Upper lobe of left lung (tissue), 6 donors: ENCODE measurements around the gene PLCL2. TPM values are rescaled to one million over a fixed set of nuclear protein-coding genes. Genes with fewer than 3 reads are reported as not detected.

Source experiments
- ATAC-seq, 2 donors: fragments of 200-7000 bp; cut with Tn5 transposase; one replicate each; pipeline ENCODE4 v1.9.1; 2022; ENCODE audit warnings: mild to moderate bottlenecking in 2 of 2, moderate library complexity in 2 of 2; ENCODE audit not compliant: low FRiP score in 2 of 2
- DNase-seq, 2 donors: peaks; one replicate each; pipeline ENCODE4 v3.0.0-alpha.2; 2019 to 2020
- H3K27ac ChIP-seq, 4 donors: fragments of 200-600 bp; sonication (generic); one replicate each; pipeline ENCODE4 v1.5.1; 2016 to 2019
- H3K27me3 ChIP-seq, 4 donors: fragments of 200-600 bp; sonication (generic); one replicate each; pipeline ENCODE4 v1.5.1; 2017 to 2019
- H3K36me3 ChIP-seq, 4 donors: fragments of 200-600 bp; sonication (generic); one replicate each; pipeline ENCODE4 v1.5.1; 2016 to 2019
- H3K4me1 ChIP-seq, 4 donors: fragments of 200-600 bp; sonication (generic); one replicate each; pipeline ENCODE4 v1.5.1; 2018 to 2019
- H3K4me3 ChIP-seq, 4 donors: fragments of 200-600 bp; sonication (generic); one replicate each; pipeline ENCODE4 v1.5.1; 2017 to 2019; ENCODE audit warnings: mild to moderate bottlenecking in 2 of 4, moderate library complexity in 1 of 4
- H3K9me3 ChIP-seq, 4 donors: fragments of 200-600 bp; sonication (generic); one replicate each; pipeline ENCODE4 v1.5.1; 2018 to 2019
- CTCF ChIP-seq, 6 experiments: fragments of 450-650 bp in 4 of 6; fragments of 200-600 bp in 2 of 6; sonication (generic) in 2 of 6; IDR thresholded peaks; one replicate each; pipeline ENCODE4 v1.5.1; 2016 to 2019; ENCODE audit warnings: antibody characterized with exemption in 6 of 6
- EP300 ChIP-seq, 4 donors: sonication (generic); formaldehyde crosslinking; IDR thresholded peaks; one replicate each; pipeline ENCODE4 v1.5.1; 2017; ENCODE audit warnings: antibody characterized with exemption in 4 of 4, control low read depth in 2 of 4
- POLR2A ChIP-seq, 4 donors: fragments of 450-650 bp; IDR thresholded peaks; one replicate each; pipeline ENCODE4 v1.5.1; 2016 to 2017; ENCODE audit warnings: antibody characterized with exemption in 4 of 4, mild to moderate bottlenecking in 2 of 4
- POLR2AphosphoS5 ChIP-seq, 2 donors: sonication (generic); formaldehyde crosslinking; IDR thresholded peaks; one replicate each; pipeline ENCODE4 v1.5.1; 2017; ENCODE audit warnings: antibody characterized with exemption in 2 of 2
- WGBS, 2 donors: methylation state at CpG; one replicate each; pipeline ENCODE4 v1.1.5; 2017 to 2018; 5-methylcytosine and 5-hydroxymethylcytosine counted together
- total RNA-seq, 6 donors: library from RNA; depleted of rRNA in 4 of 6; stranded (reverse); fragments of >200 nt in 4 of 6; gene quantifications; one replicate each; pipeline versions ENCODE4 v1.1.0 to v1.2.1, GENCODE V29; 2016 to 2021
- donor health status: DM: no; HTN: no; CAD: no; lungs with moderate emphysema.
- donor health status: DM: no; HTN: yes; CAD: no; lungs with severe emphysema.

PLCL2 gene
- total RNA-seq, 6 donors from 2014 or later, result 6.5 to 15.8 (median 10.7) TPM

- H3K4me3 ChIP-seq, result no peak overlapping the region
- ATAC-seq (no peak), DNase-seq (no peak)
- WGBS, 2 donors, result 59 to 74% methylated on average over 2 of the region's 2 CpGs
- TF ChIP-seq EP300 (IDR thresholded peaks at IDR 0.05) (no peak), POLR2A (IDR thresholded peaks at IDR 0.05) (no peak), CTCF (IDR thresholded peaks at IDR 0.05) (no peak), POLR2AphosphoS5 (IDR thresholded peaks at IDR 0.05) (no peak)
- peaks cover 0 to 9% (median 0%) of the 10 kb centered on the region in 4 donors for H3K4me1 ChIP-seq
- no peaks in the 10 kb centered on the region for H3K36me3 ChIP-seq
- H3K27ac ChIP-seq, result no peak overlapping the region
- no peaks in the 10 kb centered on the region for H3K9me3 ChIP-seq
- no peaks in the 10 kb centered on the region for H3K27me3 ChIP-seq
Observed at GRCh38 chr3:16936233-16936632, 51.5 kb downstream of the PLCL2 start.

GRCh38 chr3:16936676-16937230 lies 52.0 kb downstream of the PLCL2 start:
- Histone ChIP-seq H3K27ac (no peak overlapping the region), H3K27me3 (no peaks in the 10 kb centered on the region), H3K36me3 (no peaks in the 10 kb centered on the region), H3K4me1 (peaks cover 0 to 9% (median 0%) of the 10 kb centered on the region in 4 donors), H3K4me3 (no peak overlapping the region), H3K9me3 (no peaks in the 10 kb centered on the region)
- no peak for DNase-seq
- ATAC-seq, result no peak
- 71 to 80% methylated on average over 7 of the region's 7 CpGs for WGBS, 2 donors
- TF ChIP-seq CTCF (IDR thresholded peaks at IDR 0.05) (no peak), EP300 (IDR thresholded peaks at IDR 0.05) (no peak)

DNA sequence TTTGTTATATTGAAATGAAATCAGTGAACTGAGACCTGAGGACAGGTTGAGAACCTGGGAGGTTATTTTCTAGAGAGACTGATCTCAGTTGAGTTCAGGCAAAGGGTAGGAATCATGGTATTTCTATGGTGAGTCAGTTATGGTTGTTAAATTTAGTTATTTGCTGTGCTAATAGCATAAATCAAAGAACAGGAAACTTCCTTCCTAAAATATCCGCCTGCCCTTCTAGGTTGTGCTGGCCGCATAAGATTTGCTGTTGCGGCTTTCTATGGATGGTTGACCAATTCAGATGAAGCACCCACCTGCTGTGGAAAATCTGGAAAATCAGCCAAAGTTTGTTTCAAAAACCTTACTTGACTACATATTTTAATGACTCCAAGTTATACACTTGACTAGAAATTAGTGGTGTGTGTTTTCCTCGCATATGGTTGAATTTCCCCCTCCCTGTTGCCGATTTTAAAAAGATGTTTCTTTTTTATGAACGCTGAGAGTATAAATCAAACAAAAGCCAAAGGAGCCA lies 52.6 kb downstream of the PLCL2 start:
- TF ChIP-seq EP300 (IDR thresholded peaks at IDR 0.05) (no peak), POLR2A (IDR thresholded peaks at IDR 0.05) (no peak), POLR2AphosphoS5 (IDR thresholded peaks at IDR 0.05) (no peak), CTCF (IDR thresholded peaks at IDR 0.05) (no peak)
- no peak overlapping the region for H3K27ac ChIP-seq
- WGBS, 2 donors, result 53 to 57% methylated on average over 6 of the region's 6 CpGs

DNA sequence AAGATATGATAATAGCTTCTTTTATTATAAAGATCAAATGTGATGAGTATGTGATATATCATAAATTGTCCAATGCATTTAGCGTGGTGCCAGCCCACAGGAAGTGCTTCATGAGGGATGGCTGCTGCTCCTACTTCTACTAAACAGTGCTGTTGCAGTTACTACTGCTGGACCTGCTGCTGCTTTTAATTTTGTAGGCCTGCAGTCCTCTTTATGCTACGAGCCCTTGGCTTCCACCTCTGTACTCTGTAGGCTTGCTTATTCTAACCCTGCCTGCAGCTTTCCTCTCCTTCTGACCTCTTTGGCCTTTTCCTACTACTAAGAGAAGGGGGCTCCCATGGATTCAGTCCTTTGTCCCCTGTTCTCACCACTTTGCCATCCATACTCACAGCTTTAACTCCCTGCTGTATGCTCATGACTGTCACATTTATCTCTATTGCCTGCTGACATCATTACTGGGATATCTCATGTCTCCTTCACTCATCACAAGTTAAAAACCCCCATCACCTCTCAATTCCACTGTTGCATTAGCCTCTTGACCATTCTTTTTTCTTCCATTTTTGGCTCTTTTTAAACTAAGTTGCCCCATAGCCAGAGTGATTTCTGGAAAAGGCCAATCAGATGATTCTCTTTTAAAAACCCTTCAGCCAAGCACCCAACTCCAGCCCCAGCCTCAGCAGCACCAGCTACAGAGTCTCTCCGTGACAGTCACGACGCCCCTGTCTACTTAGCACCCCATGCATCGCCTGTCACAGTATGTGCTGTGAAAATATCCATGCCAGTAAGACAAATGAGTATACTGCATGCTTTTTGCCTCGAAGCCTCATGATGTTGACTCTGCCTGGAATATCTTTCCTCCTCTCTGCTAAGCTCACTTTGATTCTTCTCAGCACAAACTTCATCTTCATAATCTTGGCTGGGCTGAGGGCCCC lies 56.3 kb downstream of the PLCL2 start:
- no peak overlapping the region for H3K27ac ChIP-seq
- H3K4me3 ChIP-seq, result no peak overlapping the region
- H3K4me1 ChIP-seq, result peaks cover 0 to 5% (median 0%) of the 10 kb centered on the region in 4 donors

More for the DNA sequence above, 52.6 kb downstream of the PLCL2 start:
- H3K9me3 ChIP-seq, result no peaks in the 10 kb centered on the region
- H3K4me1 ChIP-seq, result peaks cover 0 to 9% (median 0%) of the 10 kb centered on the region in 4 donors
- H3K4me3 ChIP-seq, result no peak overlapping the region
- no peaks in the 10 kb centered on the region for H3K27me3 ChIP-seq
- DNase-seq (no peak), ATAC-seq (no peak)
- H3K36me3 ChIP-seq, result no peaks in the 10 kb centered on the region

More for the DNA sequence above, 56.3 kb downstream of the PLCL2 start:
- Histone ChIP-seq H3K9me3 (no peaks in the 10 kb centered on the region), H3K27me3 (no peaks in the 10 kb centered on the region), H3K36me3 (no peaks in the 10 kb centered on the region)
- DNase-seq, result no peak
- 84 to 93% methylated on average over 7 of the region's 7 CpGs for WGBS, 2 donors
- no peak for TF ChIP-seq CTCF (IDR thresholded peaks at IDR 0.05)
- no peak for ATAC-seq
